Immature natural killer cell (primary cell): ENCODE measurements around the gene IL15RA. TPM values are rescaled to one million over a fixed set of nuclear protein-coding genes. Genes with fewer than 3 reads are reported as not detected.
A peak's percentile ranks its signal among the peaks of the same experiment; 100 is the strongest.

Source experiments
- DNase-seq, 3 donors: peaks; one replicate each; pipeline ENCODE4 v3.0.0; 2022; ENCODE audit warnings: mixed read lengths in 1 of 3
- H3K27ac Mint-ChIP-seq, 6 donors: one replicate each; pipeline ENCODE4 v1.8.0; 2020; ENCODE audit warnings: mixed read lengths in 6 of 6, mild to moderate bottlenecking in 5 of 6, inconsistent platforms in 4 of 6, moderate library complexity in 3 of 6
- H3K27me3 Mint-ChIP-seq, 3 donors: one replicate each; pipeline ENCODE4 v1.8.0; 2020 to 2021; ENCODE audit warnings: low read depth in 3 of 3, mild to moderate bottlenecking in 3 of 3, mixed read lengths in 3 of 3, moderate library complexity in 3 of 3, inconsistent platforms in 1 of 3
- H3K36me3 Mint-ChIP-seq, 3 donors: one replicate each; pipeline ENCODE4 v1.8.0; 2020; ENCODE audit warnings: mixed read lengths in 3 of 3, inconsistent platforms in 2 of 3, mild to moderate bottlenecking in 2 of 3
- H3K4me1 Mint-ChIP-seq, 2 donors: one replicate each; pipeline ENCODE4 v1.8.0; 2020; ENCODE audit warnings: inconsistent platforms in 2 of 2, mild to moderate bottlenecking in 2 of 2, mixed read lengths in 2 of 2, moderate library complexity in 1 of 2
- H3K4me3 Mint-ChIP-seq, 5 donors: one replicate each; pipeline ENCODE4 v1.8.0; 2020; ENCODE audit warnings: mild to moderate bottlenecking in 5 of 5, mixed read lengths in 5 of 5, inconsistent platforms in 3 of 5, moderate library complexity in 3 of 5
- H3K9me3 Mint-ChIP-seq, 6 donors: one replicate each; pipeline ENCODE4 v1.8.0; 2020; ENCODE audit warnings: mild to moderate bottlenecking in 6 of 6, mixed read lengths in 6 of 6, inconsistent platforms in 4 of 6, moderate library complexity in 3 of 6
- polyA plus RNA-seq, 3 donors: library from polyadenylated mRNA; unstranded; fragments of 300-500 nt; fragmentation: Illumina TruSeq; gene quantifications; one replicate each; pipeline ENCODE4 v1.2.3, GENCODE V29; 2021

IL15RA gene
- polyA plus RNA-seq, 3 donors from 2014 or later: 7.4 to 22.6 (median 14.4) TPM

GRCh38 chr10:5959581-5960069, 17.7 kb downstream of the IL15RA start:
- no peaks in the 10 kb centered on the region for H3K9me3 Mint-ChIP-seq
- no peak overlapping the region for H3K4me3 Mint-ChIP-seq
- H3K27ac Mint-ChIP-seq: no peak overlapping the region
- H3K27me3 Mint-ChIP-seq: no peaks in the 10 kb centered on the region
- H3K36me3 Mint-ChIP-seq: peaks cover 3 to 17% (median 8%) of the 10 kb centered on the region in 3 donors
- no peaks in the 10 kb centered on the region for H3K4me1 Mint-ChIP-seq
- no peak for DNase-seq

GRCh38 chr10:5959142-5959541, 18.2 kb downstream of the IL15RA start:
- Mint-ChIP-seq H3K27me3 (no peaks in the 10 kb centered on the region), H3K4me3 (no peak overlapping the region), H3K36me3 (peaks cover 3 to 17% (median 8%) of the 10 kb centered on the region in 3 donors), H3K4me1 (no peaks in the 10 kb centered on the region), H3K9me3 (no peaks in the 10 kb centered on the region), H3K27ac (no peak overlapping the region)
- DNase-seq: no peak

GRCh38 chr10:5958675-5959074, 18.7 kb downstream of the IL15RA start:
- Mint-ChIP-seq H3K4me3 (no peak overlapping the region), H3K36me3 (peaks cover 3 to 17% (median 8%) of the 10 kb centered on the region in 3 donors), H3K4me1 (no peaks in the 10 kb centered on the region), H3K27me3 (peaks cover 0 to 1% (median 0%) of the 10 kb centered on the region in 3 donors), H3K27ac (no peak overlapping the region), H3K9me3 (no peaks in the 10 kb centered on the region)
- DNase-seq: no peak

GRCh38 chr10:5958077-5958476, 19.3 kb downstream of the IL15RA start:
- no peak overlapping the region for H3K27ac Mint-ChIP-seq
- H3K9me3 Mint-ChIP-seq: no peaks in the 10 kb centered on the region
- no peak overlapping the region for H3K4me3 Mint-ChIP-seq
- peaks cover 3 to 20% (median 10%) of the 10 kb centered on the region in 3 donors for H3K36me3 Mint-ChIP-seq
- no peak for DNase-seq
- no peaks in the 10 kb centered on the region for H3K4me1 Mint-ChIP-seq
- peaks cover 0 to 2% (median 0%) of the 10 kb centered on the region in 3 donors for H3K27me3 Mint-ChIP-seq

GRCh38 chr10:5956146-5956936, 21.0 kb downstream of the IL15RA start:
- Mint-ChIP-seq H3K36me3 (peaks cover 0 to 18% (median 18%) of the 10 kb centered on the region in 3 donors), H3K27ac (no peak overlapping the region), H3K4me3 (no peak overlapping the region), H3K9me3 (no peaks in the 10 kb centered on the region), H3K27me3 (peaks cover 0 to 2% (median 0%) of the 10 kb centered on the region in 3 donors), H3K4me1 (no peaks in the 10 kb centered on the region)
- DNase-seq: no peak

GRCh38 chr10:5953676-5954075, 23.7 kb downstream of the IL15RA start:
- Mint-ChIP-seq H3K27me3 (peaks cover 0 to 2% (median 2%) of the 10 kb centered on the region in 3 donors), H3K27ac (no peak overlapping the region), H3K36me3 (peaks cover 0 to 18% (median 6%) of the 10 kb centered on the region in 3 donors), H3K4me1 (no peaks in the 10 kb centered on the region), H3K9me3 (no peaks in the 10 kb centered on the region), H3K4me3 (no peak overlapping the region)
- DNase-seq: no peak

- Mint-ChIP-seq H3K9me3 (no peaks in the 10 kb centered on the region), H3K4me1 (no peaks in the 10 kb centered on the region), H3K27ac (no peak overlapping the region), H3K27me3 (peaks cover 0 to 2% (median 2%) of the 10 kb centered on the region in 3 donors), H3K36me3 (peaks cover 0 to 15% (median 6%) of the 10 kb centered on the region in 3 donors), H3K4me3 (no peak overlapping the region)
- no peak for DNase-seq
Observed at GRCh38 chr10:5952731-5953385, 24.5 kb downstream of the IL15RA start.

- H3K9me3 Mint-ChIP-seq: no peaks in the 10 kb centered on the region
- no peak overlapping the region for H3K4me3 Mint-ChIP-seq
- H3K4me1 Mint-ChIP-seq: no peaks in the 10 kb centered on the region
- H3K27me3 Mint-ChIP-seq: peaks cover 2% of the 10 kb centered on the region in 3 donors
- peaks cover 0 to 13% (median 6%) of the 10 kb centered on the region in 3 donors for H3K36me3 Mint-ChIP-seq
- H3K27ac Mint-ChIP-seq: no peak overlapping the region
- no peak for DNase-seq
Observed at GRCh38 chr10:5951721-5952407, 25.5 kb downstream of the IL15RA start.

GRCh38 chr10:5951167-5951711, 26.1 kb downstream of the IL15RA start:
- DNase-seq: no peak
- H3K4me3 Mint-ChIP-seq: no peak overlapping the region
- peaks cover 2% of the 10 kb centered on the region in 3 donors for H3K27me3 Mint-ChIP-seq
- no peak overlapping the region for H3K27ac Mint-ChIP-seq
- H3K9me3 Mint-ChIP-seq: no peaks in the 10 kb centered on the region
- H3K4me1 Mint-ChIP-seq: peaks cover under 1% of the 10 kb centered on the region in 2 donors
- H3K36me3 Mint-ChIP-seq: peaks cover 0 to 13% (median 6%) of the 10 kb centered on the region in 3 donors

GRCh38 chr10:5949009-5949759, 28.2 kb downstream of the IL15RA start:
- Mint-ChIP-seq H3K9me3 (no peaks in the 10 kb centered on the region), H3K36me3 (peaks cover 0 to 13% (median 6%) of the 10 kb centered on the region in 3 donors), H3K4me3 (no peak overlapping the region), H3K4me1 (peaks cover 14 to 15% of the 10 kb centered on the region in 2 donors), H3K27me3 (peaks cover 2 to 6% (median 5%) of the 10 kb centered on the region in 3 donors), H3K27ac (peak overlapping the region in 1 of 6 donors; percentile 23)
- no peak for DNase-seq

GRCh38 chr10:5948208-5948585, 29.1 kb downstream of the IL15RA start:
- no peak for DNase-seq
- Mint-ChIP-seq H3K36me3 (peaks cover 0 to 12% (median 3%) of the 10 kb centered on the region in 3 donors), H3K27me3 (peaks cover 2 to 6% (median 3%) of the 10 kb centered on the region in 3 donors), H3K4me3 (no peak overlapping the region), H3K27ac (no peak overlapping the region), H3K9me3 (no peaks in the 10 kb centered on the region), H3K4me1 (peaks cover 14 to 15% of the 10 kb centered on the region in 2 donors)

- no peaks in the 10 kb centered on the region for H3K9me3 Mint-ChIP-seq
- H3K4me1 Mint-ChIP-seq: peaks cover 14 to 15% of the 10 kb centered on the region in 2 donors
- peak overlapping the region in 1 of 6 donors; percentile 25 for H3K27ac Mint-ChIP-seq
- DNase-seq: no peak
- H3K4me3 Mint-ChIP-seq: peak overlapping the region in 1 of 5 donors; percentile 28
- peaks cover 2 to 6% (median 3%) of the 10 kb centered on the region in 3 donors for H3K27me3 Mint-ChIP-seq
- H3K36me3 Mint-ChIP-seq: peaks cover 0 to 9% (median 0%) of the 10 kb centered on the region in 3 donors
Observed at GRCh38 chr10:5947471-5948207, 29.7 kb downstream of the IL15RA start.
